PC-3 (cell line): Measurements from ENCODE around the gene D2HGDH. TPM values are rescaled to one million over a fixed set of nuclear protein-coding genes. Genes with fewer than 3 reads are reported as not detected.

Experiments
- ATAC-seq: fragments of 200-7000 bp; cut with Tn5 transposase; 2 replicates; pipeline ENCODE4 v1.9.1; 2020; ENCODE audit warnings: mild to moderate bottlenecking, moderate library complexity
- BruUV-seq: library from RNA; stranded (reverse); fragments of 400-500 nt; replicated peaks from 2 replicates; lab custom pipeline; 2021; lab: Mats Ljungman, UMichigan
- CTCF ChIA-PET: fragments of 300-600 bp; sonication (Branson Sonifier 250); formaldehyde crosslinking; loops from one replicate; lab custom pipeline; 2022; ENCODE audit warnings: antibody characterized with exemption; lab: Charles Lee
- POLR2A ChIA-PET: fragments of 300-600 bp; sonication (Branson Sonifier 250); formaldehyde crosslinking; loops from one replicate; lab custom pipeline; 2022; ENCODE audit warnings: antibody characterized with exemption; ENCODE audit not compliant: unreplicated experiment; lab: Charles Lee
- DNase-seq: peaks from one replicate; pipeline ENCODE4 v3.0.0-alpha.2; 2015
- H2AFZ ChIP-seq: fragments of 300-600 bp; sonication (generic); 2 replicates; pipeline ENCODE4 v1.6.0; 2016; ENCODE audit warnings: antibody characterized with exemption, low read length
- H3F3A ChIP-seq: fragments of 300-600 bp; sonication (generic); one replicate; pipeline ENCODE4 v1.6.0; 2017; ENCODE audit warnings: antibody characterized with exemption, low read length, control low read depth, mild to moderate bottlenecking; ENCODE audit not compliant: unreplicated experiment
- H3K27ac ChIP-seq: fragments of 300-600 bp; sonication (generic); 2 replicates; pipeline ENCODE4 v1.5.1; 2016; ENCODE audit warnings: mild to moderate bottlenecking, low read length
- H3K27me3 ChIP-seq: fragments of 300-600 bp; sonication (generic); 2 replicates; pipeline ENCODE4 v1.6.1; 2016; ENCODE audit warnings: low read length, mixed read lengths
- H3K36me3 ChIP-seq: fragments of 300-600 bp; sonication (generic); 2 replicates; pipeline ENCODE4 v1.6.1; 2016; ENCODE audit warnings: low read depth, mixed run types, low read length, mixed read lengths
- H3K4me1 ChIP-seq: fragments of 300-600 bp; sonication (generic); 2 replicates; pipeline ENCODE4 v1.5.1; 2016; ENCODE audit warnings: low read length; ENCODE audit not compliant: insufficient read depth
- H3K4me2 ChIP-seq: fragments of 300-600 bp; sonication (generic); 2 replicates; pipeline ENCODE4 v1.6.0; 2016; ENCODE audit warnings: low read length
- H3K4me3 ChIP-seq: fragments of 300-600 bp; sonication (generic); 2 replicates; pipeline ENCODE4 v1.5.1; 2016; ENCODE audit warnings: mild to moderate bottlenecking, low read length, mixed read lengths
- H3K79me2 ChIP-seq: fragments of 300-600 bp; sonication (generic); 2 replicates; pipeline ENCODE4 v1.6.1; 2017; ENCODE audit warnings: low read length, mixed read lengths
- H3K9ac ChIP-seq: fragments of 300-600 bp; sonication (generic); 2 replicates; pipeline ENCODE4 v1.6.0; 2016; ENCODE audit warnings: mild to moderate bottlenecking, low read length
- H3K9me2 ChIP-seq: fragments of 300-600 bp; sonication (generic); replicated peaks from 2 replicates; pipeline ENCODE4 v1.6.1; 2016; ENCODE audit warnings: mixed run types, low read length, mixed read lengths
- H3K9me3 ChIP-seq: fragments of 300-600 bp; sonication (generic); 2 replicates; pipeline ENCODE4 v1.6.1; 2016; ENCODE audit warnings: low read length, mixed read lengths
- H4K20me1 ChIP-seq: fragments of 300-600 bp; sonication (generic); 2 replicates; pipeline ENCODE4 v1.6.1; 2016; ENCODE audit warnings: low read length, mixed read lengths
- CTCF ChIP-seq: fragments of 300-600 bp; sonication (generic); conservative IDR thresholded peaks from 2 replicates; pipeline ENCODE4 v1.5.1; 2017; ENCODE audit warnings: antibody characterized with exemption, low read depth, mild to moderate bottlenecking, low read length
- EZH2 ChIP-seq: fragments of 300-600 bp; sonication (generic); IDR thresholded peaks from one replicate; pipeline ENCODE4 v1.6.1; 2017; ENCODE audit warnings: antibody characterized with exemption, mild to moderate bottlenecking, low read length; ENCODE audit not compliant: unreplicated experiment
- EZH2phosphoT487 ChIP-seq: fragments of 300-600 bp; sonication (generic); IDR thresholded peaks from 2 replicates; pipeline ENCODE4 v1.6.1; 2018; ENCODE audit warnings: mild to moderate bottlenecking, antibody characterized with exemption, low read length, borderline replicate concordance
- intact Hi-C: fragments of 100-400 bp; cut with micrococcal nuclease; formaldehyde crosslinking; loops from 2 replicates; pipeline ENCODE4 v1.9.0; 2023
- total RNA-seq: library from RNA; depleted of rRNA; stranded (reverse); fragments of >200 nt; gene quantifications from 2 replicates; pipeline ENCODE4 v1.2.3, GENCODE V29; 2014

The D2HGDH gene
- total RNA-seq, 1 experiment from 2014 or later: 28.5 TPM

- no peaks in the 10 kb centered on the region for H3K36me3 ChIP-seq
- H3K9me3 ChIP-seq: no peaks in the 10 kb centered on the region
- POLR2A ChIA-PET: no interaction called here
- TF ChIP-seq EZH2: no peak
- no peak for TF ChIP-seq CTCF
- TF ChIP-seq EZH2phosphoT487: no peak
- CTCF ChIA-PET: no interaction called here
- H3F3A ChIP-seq: no peaks in the 10 kb centered on the region
- intact Hi-C loops: no loop called here
- no peak overlapping the region for H3K4me3 ChIP-seq
- peaks cover 6% of the 10 kb centered on the region; the same call in 1 of the 2 replicates for H3K4me1 ChIP-seq
- no peaks in the 10 kb centered on the region for H3K9me2 ChIP-seq
- no peak for ATAC-seq
- no peak overlapping the region for H3K9ac ChIP-seq
- no peaks in the 10 kb centered on the region for H3K79me2 ChIP-seq
- H3K27ac ChIP-seq: no peak overlapping the region
- BruUV-seq: no TSS peak
- H4K20me1 ChIP-seq: no peaks in the 10 kb centered on the region
- no peak for DNase-seq
- no peaks in the 10 kb centered on the region for H3K27me3 ChIP-seq
- H2AFZ ChIP-seq: no peak overlapping the region
- no peak overlapping the region for H3K4me2 ChIP-seq
Observed at GRCh38 chr2:241808051-241808720, 73.8 kb downstream of the D2HGDH start.

DNA sequence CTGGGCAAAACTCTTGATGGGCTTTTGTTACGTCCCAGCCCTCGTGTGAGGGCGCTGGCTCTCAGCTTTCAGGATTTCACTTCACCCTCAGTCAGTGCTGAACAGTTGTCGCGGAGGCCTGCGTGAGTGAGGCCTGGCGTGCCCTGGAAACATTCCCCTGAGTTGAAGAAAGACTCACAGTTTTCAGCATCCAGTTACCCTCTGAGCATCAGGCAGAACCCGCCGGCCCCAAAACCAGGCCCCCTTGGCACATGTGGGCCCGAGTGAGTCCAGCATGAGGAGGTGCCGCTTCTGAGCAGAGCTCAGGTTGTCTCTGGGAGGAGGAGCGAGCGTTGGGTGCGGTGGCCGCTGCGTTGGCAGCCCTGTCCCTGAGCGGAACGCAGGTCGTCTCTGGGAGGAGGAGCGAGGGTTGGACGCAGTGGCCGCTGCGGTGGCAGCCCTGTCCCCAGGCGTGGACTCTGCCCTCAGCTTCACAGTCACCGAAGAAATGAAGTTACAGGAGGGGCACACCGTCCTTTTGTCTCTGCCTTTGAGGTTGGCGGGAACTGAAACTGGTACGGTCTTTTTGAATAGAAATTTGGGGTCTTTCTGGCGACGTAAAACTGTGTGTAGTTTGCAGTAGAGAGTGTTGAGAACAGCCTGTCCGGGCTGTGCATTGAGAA, 74.4 kb downstream of the D2HGDH start, which contains the start of gene NEU4:
Gene NEU4, plus strand, starts transcription at position 473 of the 662 bp plus-strand sequence. CDS start 5,292 bp downstream, outside the sequence.
- POLR2A ChIA-PET: no interaction called here
- Histone ChIP-seq H3K9me3 (no peaks in the 10 kb centered on the region), H3K9ac (no peak within 1 kb of the TSS), H4K20me1 (no peaks in the 10 kb centered on the region), H3K27ac (no peak within 1 kb of the TSS), H3K4me1 (peaks cover 6% of the 10 kb centered on the region; the same call in 1 of the 2 replicates), H3K27me3 (no peaks in the 10 kb centered on the region), H2AFZ (no peak within 1 kb of the TSS), H3F3A (no peaks in the 10 kb centered on the region), H3K4me2 (no peak within 1 kb of the TSS), H3K36me3 (no peaks in the 10 kb centered on the region), H3K4me3 (no peak within 1 kb of the TSS), H3K9me2 (no peaks in the 10 kb centered on the region), H3K79me2 (no peaks in the 10 kb centered on the region)
- TF ChIP-seq CTCF (no peak), EZH2 (no peak), EZH2phosphoT487 (no peak)
- ATAC-seq (no peak), DNase-seq (no peak)
- intact Hi-C loops: no loop called here
- CTCF ChIA-PET: no interaction called here
- BruUV-seq: no TSS peak
